ENCODE results near the gene SOX6. TPM values are rescaled to one million over a fixed set of nuclear protein-coding genes. Genes with fewer than 3 reads are reported as not detected.

SOX6 gene
- total RNA-seq, 2 experiments from 2014 or later = not detected

DNA sequence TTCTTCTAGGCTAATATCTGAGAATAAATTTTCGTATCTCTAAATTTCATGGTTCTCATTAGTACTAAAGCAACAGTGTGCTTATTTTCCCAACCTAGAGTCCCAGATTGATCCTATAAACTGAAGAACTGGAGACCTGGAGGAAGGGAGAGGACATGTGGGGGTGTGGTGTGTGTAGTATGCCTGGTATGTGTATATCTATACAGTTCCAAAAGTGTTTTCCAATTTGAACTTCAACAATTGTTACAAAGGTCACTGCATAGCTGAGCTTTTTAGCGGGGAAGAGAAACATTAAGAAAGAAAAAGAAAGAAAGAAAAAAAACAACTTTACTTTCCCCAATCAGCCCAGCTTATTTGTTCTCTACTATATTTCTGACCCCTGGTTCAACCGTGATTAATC lies 152.1 kb downstream of the SOX6 start:
- POLR2A ChIA-PET = no interaction called here
- CTCF ChIA-PET = no interaction called here

DNA sequence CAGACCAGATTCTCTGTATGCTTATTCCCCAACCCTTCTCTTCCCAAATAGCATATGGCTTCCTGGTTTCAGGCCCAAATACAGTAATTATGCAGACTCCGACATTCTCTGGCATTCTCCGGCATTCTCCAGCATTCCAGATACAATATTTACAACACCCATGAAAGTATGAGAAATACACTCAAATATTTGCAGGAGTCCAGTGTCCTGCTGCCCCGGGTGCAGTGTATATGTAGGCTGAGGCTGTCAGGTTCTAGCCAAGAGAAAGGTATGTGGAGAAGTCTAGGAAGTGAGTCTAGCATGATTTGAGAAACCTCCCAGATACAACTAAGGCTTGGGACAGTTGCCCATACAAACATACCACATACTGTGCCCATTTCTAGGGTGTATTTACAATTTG lies 160.7 kb downstream of the SOX6 start:
- ChIA-PET CTCF (no interaction called here), POLR2A (no interaction called here)

GRCh38 chr11:16194566-16194965 lies 161.8 kb downstream of the SOX6 start:
- ChIA-PET CTCF (no interaction called here), POLR2A (no interaction called here)

- ChIA-PET CTCF (no interaction called here), POLR2A (no interaction called here)
Measured at GRCh38 chr11:16193897-16194381, 162.4 kb downstream of the SOX6 start.

GRCh38 chr11:16191868-16192240 lies 164.5 kb downstream of the SOX6 start:
- CTCF ChIA-PET = no interaction called here
- POLR2A ChIA-PET = no interaction called here

- ChIA-PET CTCF (no interaction called here), POLR2A (no interaction called here)
Measured at GRCh38 chr11:16191212-16191867, 165.0 kb downstream of the SOX6 start.

- CTCF ChIA-PET = no interaction called here
- POLR2A ChIA-PET = no interaction called here
Measured at GRCh38 chr11:16186680-16187079, 169.7 kb downstream of the SOX6 start.

DNA sequence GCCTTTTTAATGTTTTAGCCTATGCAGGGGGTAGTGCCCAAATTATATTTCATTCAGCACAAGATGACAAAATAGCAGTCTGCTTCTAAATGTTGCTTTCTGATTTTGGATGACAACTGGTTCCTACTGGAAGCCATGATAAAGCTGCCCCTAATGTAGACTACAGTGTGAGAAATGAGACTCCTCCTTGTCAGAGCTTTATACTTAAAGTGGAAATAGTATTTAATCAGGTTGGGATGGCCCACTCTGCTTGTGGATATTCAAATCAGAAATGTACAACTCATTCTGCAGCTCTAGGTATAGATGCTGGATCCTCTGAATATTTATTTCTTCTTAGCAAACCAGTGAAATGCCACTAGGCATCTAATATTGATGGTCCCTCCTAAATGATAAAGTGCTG lies 171.3 kb downstream of the SOX6 start:
- ChIA-PET POLR2A (no interaction called here), CTCF (no interaction called here)

DNA sequence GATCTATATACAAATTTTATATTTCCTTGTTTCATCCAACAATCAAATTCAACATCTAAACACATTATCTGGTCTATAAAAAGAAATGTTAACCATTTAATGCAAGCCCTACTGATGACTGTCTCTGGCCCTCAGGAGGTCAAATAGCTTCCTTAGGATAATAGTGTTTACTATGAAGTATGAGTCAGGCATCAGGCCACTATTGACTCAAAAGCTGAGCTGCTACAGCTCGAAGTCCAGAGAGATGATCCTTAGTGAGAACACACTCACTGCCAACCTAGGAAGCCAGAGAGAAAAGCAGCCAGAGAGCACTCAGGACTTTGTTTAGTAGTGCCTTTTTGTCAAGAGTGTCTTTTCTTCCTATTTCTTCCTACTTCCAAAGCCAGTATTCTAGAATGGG lies 171.8 kb downstream of the SOX6 start:
- ChIA-PET CTCF (no interaction called here), POLR2A (no interaction called here)

DNA sequence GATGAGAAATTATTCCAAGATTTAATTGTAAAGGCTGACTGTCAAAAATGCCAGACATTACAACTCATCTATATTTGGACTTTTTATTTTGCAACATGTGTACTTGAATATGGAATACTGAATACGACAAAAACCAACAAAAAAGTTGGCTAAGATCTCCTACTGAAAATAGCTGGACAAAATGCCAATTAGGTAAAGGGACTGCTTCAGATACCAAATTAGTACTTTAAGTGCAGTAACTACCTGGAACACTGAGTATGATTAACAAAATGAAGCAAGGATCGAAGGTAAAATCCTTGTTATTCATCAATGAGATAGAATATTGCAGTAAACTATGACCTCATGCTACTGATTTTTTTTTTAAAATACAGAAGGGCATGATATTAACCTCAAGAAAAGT lies 173.8 kb downstream of the SOX6 start:
- CTCF ChIA-PET = no interaction called here
- POLR2A ChIA-PET = no interaction called here

GRCh38 chr11:16180868-16181267 lies 175.5 kb downstream of the SOX6 start:
- CTCF ChIA-PET = no interaction called here
- POLR2A ChIA-PET = no interaction called here

- POLR2A ChIA-PET = no interaction called here
- CTCF ChIA-PET = no interaction called here
Measured at GRCh38 chr11:16179676-16180075, 176.7 kb downstream of the SOX6 start.

DNA sequence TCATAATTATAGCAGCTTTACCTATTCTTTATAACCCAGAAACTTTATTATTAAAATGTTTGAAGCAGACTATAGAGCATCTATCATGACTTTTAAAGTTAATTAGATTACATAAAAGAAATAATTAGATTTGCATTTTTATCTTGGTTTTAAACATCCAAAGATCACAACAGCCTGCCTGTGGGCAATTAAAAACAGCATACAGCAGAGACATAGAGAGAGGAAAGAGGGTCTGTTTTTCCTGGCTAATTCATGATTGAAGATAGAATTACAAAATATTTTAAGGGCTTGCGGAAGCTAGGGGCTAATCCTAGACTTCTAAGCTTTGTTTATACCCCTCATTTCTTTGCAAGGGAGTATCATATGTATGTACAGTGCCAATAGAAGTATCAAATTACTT lies 178.1 kb downstream of the SOX6 start:
- ChIA-PET POLR2A (no interaction called here), CTCF (no interaction called here)

DNA sequence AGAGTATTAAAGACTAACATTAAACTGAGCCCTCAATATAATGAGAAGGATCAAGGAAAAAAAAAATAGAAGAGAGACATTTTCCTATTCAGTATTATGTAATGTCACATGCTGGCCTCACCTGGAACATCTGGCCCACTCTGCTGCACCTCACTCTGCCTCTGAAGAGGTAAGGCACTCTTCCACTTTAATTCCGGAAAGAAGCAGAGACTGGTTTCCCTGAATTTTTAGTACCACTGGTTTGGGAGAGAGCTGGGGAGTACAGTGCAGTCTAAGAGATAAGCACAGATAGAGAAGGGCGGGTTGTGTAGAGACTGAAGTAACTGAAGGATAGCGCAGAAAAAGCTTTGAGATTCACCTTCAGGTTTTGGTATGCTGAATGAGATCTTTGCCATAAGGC lies 178.7 kb downstream of the SOX6 start:
- ChIA-PET CTCF (no interaction called here), POLR2A (no interaction called here)

- ChIA-PET CTCF (no interaction called here), POLR2A (no interaction called here)
Measured at GRCh38 chr11:16173798-16174197, 182.5 kb downstream of the SOX6 start.

GRCh38 chr11:16171882-16172281 lies 184.5 kb downstream of the SOX6 start:
- POLR2A ChIA-PET = no interaction called here
- CTCF ChIA-PET = no interaction called here

GRCh38 chr11:16169956-16170847 lies 186.1 kb downstream of the SOX6 start:
- POLR2A ChIA-PET = no interaction called here
- CTCF ChIA-PET = no interaction called here

GRCh38 chr11:16169541-16169940 lies 186.8 kb downstream of the SOX6 start:
- POLR2A ChIA-PET = no interaction called here
- CTCF ChIA-PET = no interaction called here

GRCh38 chr11:16167706-16168487 lies 188.4 kb downstream of the SOX6 start:
- ChIA-PET CTCF (no interaction called here), POLR2A (no interaction called here)

- POLR2A ChIA-PET = no interaction called here
- CTCF ChIA-PET = no interaction called here
Measured at GRCh38 chr11:16166571-16166970, 189.8 kb downstream of the SOX6 start.

DNA sequence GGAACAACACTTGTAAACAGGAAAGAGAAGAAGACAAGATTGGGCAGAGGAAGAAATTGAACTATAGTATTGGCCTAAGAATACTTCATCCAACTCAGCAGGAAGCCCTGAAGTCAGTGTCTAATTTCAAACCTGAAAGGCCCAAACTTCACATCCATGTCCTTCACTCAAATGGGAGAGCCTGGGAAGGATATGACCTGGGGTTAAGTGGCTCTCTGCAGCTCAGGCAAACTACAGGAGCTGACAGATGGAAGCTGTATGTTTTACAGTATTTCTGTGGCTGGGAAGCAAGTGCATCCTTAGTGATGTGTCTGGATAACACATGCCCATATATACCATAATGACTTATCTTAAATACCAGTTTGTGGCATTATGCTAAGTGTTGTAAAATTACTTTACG lies 196.2 kb downstream of the SOX6 start:
- ChIA-PET CTCF (no interaction called here), POLR2A (no interaction called here)
